ENCODE measurements around the gene OR52H1.

DNA sequence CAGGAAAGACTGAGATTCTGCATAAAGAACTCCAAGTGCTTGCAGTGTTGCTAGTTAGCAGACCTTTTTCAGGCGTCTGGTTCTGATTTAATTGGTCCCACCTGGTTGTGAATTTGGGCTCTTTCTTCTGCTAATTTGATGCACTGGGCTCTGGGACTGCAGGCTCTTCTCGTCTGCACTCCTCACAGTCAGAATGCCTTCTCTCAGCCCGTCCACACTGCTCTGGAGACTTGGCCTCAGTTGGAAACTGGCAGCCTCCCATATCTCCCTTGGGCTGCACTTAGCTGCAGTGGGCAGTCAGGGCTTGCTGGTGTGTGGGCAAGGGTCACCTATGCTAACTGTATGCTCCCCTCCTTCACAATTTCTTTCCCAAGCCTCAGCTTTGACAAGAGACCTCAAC, 49.6 kb upstream of the OR52H1 start:
- TF ChIP-seq, protein P1, sequence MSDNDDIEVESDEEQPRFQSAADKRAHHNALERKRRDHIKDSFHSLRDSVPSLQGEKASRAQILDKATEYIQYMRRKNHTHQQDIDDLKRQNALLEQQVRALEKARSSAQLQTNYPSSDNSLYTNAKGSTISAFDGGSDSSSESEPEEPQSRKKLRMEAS (IDR thresholded peaks at IDR 0.05) = no peak
- TF ChIP-seq EP300 (IDR thresholded peaks at IDR 0.05; ENCODE audit: borderline replicate concordance) (no peak), RAD21 (IDR thresholded peaks at IDR 0.05; ENCODE audit: low read depth) (no peak), EGR1 (IDR thresholded peaks at IDR 0.05) (no peak), CEBPB (IDR thresholded peaks at IDR 0.05) (no peak), TAF1 (IDR thresholded peaks at IDR 0.05; ENCODE audit: low read depth) (no peak), FOXM1 (IDR thresholded peaks at IDR 0.05; ENCODE audit: borderline replicate concordance, low read depth) (no peak), TEAD4 (IDR thresholded peaks at IDR 0.05) (no peak), TCF12 (IDR thresholded peaks at IDR 0.05; ENCODE audit: low read depth) (no peak), NFIC (IDR thresholded peaks at IDR 0.05) (no peak)
- TF ChIP-seq, protein P2, sequence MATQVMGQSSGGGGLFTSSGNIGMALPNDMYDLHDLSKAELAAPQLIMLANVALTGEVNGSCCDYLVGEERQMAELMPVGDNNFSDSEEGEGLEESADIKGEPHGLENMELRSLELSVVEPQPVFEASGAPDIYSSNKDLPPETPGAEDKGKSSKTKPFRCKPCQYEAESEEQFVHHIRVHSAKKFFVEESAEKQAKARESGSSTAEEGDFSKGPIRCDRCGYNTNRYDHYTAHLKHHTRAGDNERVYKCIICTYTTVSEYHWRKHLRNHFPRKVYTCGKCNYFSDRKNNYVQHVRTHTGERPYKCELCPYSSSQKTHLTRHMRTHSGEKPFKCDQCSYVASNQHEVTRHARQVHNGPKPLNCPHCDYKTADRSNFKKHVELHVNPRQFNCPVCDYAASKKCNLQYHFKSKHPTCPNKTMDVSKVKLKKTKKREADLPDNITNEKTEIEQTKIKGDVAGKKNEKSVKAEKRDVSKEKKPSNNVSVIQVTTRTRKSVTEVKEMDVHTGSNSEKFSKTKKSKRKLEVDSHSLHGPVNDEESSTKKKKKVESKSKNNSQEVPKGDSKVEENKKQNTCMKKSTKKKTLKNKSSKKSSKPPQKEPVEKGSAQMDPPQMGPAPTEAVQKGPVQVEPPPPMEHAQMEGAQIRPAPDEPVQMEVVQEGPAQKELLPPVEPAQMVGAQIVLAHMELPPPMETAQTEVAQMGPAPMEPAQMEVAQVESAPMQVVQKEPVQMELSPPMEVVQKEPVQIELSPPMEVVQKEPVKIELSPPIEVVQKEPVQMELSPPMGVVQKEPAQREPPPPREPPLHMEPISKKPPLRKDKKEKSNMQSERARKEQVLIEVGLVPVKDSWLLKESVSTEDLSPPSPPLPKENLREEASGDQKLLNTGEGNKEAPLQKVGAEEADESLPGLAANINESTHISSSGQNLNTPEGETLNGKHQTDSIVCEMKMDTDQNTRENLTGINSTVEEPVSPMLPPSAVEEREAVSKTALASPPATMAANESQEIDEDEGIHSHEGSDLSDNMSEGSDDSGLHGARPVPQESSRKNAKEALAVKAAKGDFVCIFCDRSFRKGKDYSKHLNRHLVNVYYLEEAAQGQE (IDR thresholded peaks at IDR 0.05; ENCODE audit: low read depth) = no peak
- TF ChIP-seq, protein P3, sequence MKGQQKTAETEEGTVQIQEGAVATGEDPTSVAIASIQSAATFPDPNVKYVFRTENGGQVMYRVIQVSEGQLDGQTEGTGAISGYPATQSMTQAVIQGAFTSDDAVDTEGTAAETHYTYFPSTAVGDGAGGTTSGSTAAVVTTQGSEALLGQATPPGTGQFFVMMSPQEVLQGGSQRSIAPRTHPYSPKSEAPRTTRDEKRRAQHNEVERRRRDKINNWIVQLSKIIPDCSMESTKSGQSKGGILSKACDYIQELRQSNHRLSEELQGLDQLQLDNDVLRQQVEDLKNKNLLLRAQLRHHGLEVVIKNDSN (IDR thresholded peaks at IDR 0.05) = no peak

Data from Ishikawa (cell line).